Osteoblast (primary cell): ENCODE results near the gene ABCG4. TPM values are rescaled to one million over a fixed set of nuclear protein-coding genes. Genes with fewer than 3 reads are reported as not detected.

Experiments used
- DNase-seq: peaks from one replicate; pipeline ENCODE4 v3.0.0; 2011; ENCODE audit warnings: low spot score, mixed read lengths; ENCODE audit not compliant: insufficient read length; ENCODE audit errors: missing footprints
- H2AFZ ChIP-seq: 2 replicates; pipeline ENCODE4 v1.6.0; 2011; ENCODE audit warnings: mild to moderate bottlenecking, low read length
- H3K27ac ChIP-seq: 2 replicates; pipeline ENCODE4 v1.5.1; 2011; ENCODE audit warnings: mild to moderate bottlenecking, low read depth, low read length, moderate library complexity
- H3K27me3 ChIP-seq: 2 replicates; pipeline ENCODE4 v1.6.0; 2012; ENCODE audit warnings: mild to moderate bottlenecking, control low read depth, inconsistent platforms, low read length, moderate library complexity; ENCODE audit not compliant: insufficient read depth
- H3K36me3 ChIP-seq: 2 replicates; pipeline ENCODE4 v1.5.1; 2011; ENCODE audit warnings: mild to moderate bottlenecking, low read length, control low read depth, moderate library complexity; ENCODE audit not compliant: insufficient read depth
- H3K4me1 ChIP-seq: 2 replicates; pipeline ENCODE4 v1.5.1; 2011; ENCODE audit warnings: mild to moderate bottlenecking, low read length, control low read depth, moderate library complexity; ENCODE audit not compliant: insufficient read depth
- H3K4me2 ChIP-seq: 2 replicates; pipeline ENCODE4 v1.6.0; 2011; ENCODE audit warnings: mild to moderate bottlenecking, low read length; ENCODE audit not compliant: insufficient read depth
- H3K4me3 ChIP-seq: fragments of 200-600 bp; sonication (generic); 3 replicates; pipeline ENCODE4 v1.5.1; 2012; ENCODE audit warnings: mild to moderate bottlenecking, low read length, inconsistent platforms; ENCODE audit not compliant: insufficient read depth
- H3K79me2 ChIP-seq: 2 replicates; pipeline ENCODE4 v1.6.0; 2012; ENCODE audit warnings: mild to moderate bottlenecking, low read length, control low read depth, inconsistent platforms; ENCODE audit not compliant: insufficient read depth
- H3K9me3 ChIP-seq: 2 replicates; pipeline ENCODE4 v1.5.1; 2011; ENCODE audit warnings: low read depth, low read length, control low read depth
- H4K20me1 ChIP-seq: 2 replicates; pipeline ENCODE4 v1.6.0; 2012; ENCODE audit warnings: mild to moderate bottlenecking, low read length, control low read depth; ENCODE audit not compliant: insufficient read depth
- total RNA-seq: library from RNA; depleted of rRNA; stranded (reverse); fragments of >200 nt; gene quantifications from 2 replicates; pipeline ENCODE4 v1.2.3, GENCODE V29; 2012
- TF ChIP-seq, protein P1 (sequence below): IDR thresholded peaks from 2 replicates; pipeline ENCODE4 v1.5.1; 2011; ENCODE audit warnings: mild to moderate bottlenecking, low read depth, low read length, moderate library complexity; ENCODE audit errors: extremely low read depth

ABCG4 gene
- under 0.01 TPM in 1 of 2 replicates, not detected in the other for total RNA-seq

DNA sequence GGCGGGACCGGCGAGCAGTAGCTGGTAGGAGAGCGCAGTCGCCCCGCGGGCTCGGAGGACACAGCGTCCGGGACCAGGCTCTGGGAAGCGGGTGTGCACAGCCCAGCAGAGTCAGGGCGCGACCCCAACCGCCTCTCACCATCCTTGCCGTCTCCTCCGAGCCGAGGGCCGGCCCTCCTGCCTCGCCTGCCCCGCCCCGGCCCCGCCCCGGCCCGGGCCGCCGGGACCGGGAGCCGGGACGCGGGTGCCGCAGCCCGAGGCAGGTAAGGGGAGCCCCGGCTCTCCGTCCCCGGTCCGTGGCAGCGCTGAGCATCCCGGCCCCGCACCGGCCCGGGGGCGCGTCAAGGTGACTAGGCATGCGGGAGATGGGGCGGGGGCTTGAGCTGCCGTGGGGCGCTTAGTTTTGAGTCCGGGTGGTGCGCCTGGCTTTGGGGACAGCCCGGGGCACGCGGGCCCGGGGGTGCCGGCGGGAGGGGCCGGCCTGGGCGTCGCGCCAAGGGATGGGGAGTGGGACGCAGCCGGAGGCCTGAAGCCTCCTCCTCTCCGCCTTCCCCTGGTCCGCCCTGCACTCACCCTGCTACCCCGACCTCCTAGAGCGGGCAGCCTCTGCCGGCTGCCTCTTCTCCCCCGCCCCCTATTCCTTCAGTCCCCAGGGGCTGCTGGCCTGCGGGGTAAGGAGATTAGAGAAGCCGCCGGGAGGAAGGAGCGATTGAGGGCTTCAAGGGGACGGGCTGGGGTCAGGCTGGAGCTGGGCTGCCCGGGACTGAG, at the start of gene ABCG4:
ABCG4 (plus strand) TSS at position 35 of the 768 bp plus-strand sequence. CDS start 914 bp downstream, outside the sequence.
- H3K4me1 ChIP-seq = peaks cover 4% of the 10 kb centered on the region
- H3K27me3 ChIP-seq = peaks cover 60% of the 10 kb centered on the region
- DNase-seq = peak; percentile 81
- H4K20me1 ChIP-seq = no peaks in the 10 kb centered on the region
- no peaks in the 10 kb centered on the region for H3K9me3 ChIP-seq
- TF ChIP-seq, protein P1, sequence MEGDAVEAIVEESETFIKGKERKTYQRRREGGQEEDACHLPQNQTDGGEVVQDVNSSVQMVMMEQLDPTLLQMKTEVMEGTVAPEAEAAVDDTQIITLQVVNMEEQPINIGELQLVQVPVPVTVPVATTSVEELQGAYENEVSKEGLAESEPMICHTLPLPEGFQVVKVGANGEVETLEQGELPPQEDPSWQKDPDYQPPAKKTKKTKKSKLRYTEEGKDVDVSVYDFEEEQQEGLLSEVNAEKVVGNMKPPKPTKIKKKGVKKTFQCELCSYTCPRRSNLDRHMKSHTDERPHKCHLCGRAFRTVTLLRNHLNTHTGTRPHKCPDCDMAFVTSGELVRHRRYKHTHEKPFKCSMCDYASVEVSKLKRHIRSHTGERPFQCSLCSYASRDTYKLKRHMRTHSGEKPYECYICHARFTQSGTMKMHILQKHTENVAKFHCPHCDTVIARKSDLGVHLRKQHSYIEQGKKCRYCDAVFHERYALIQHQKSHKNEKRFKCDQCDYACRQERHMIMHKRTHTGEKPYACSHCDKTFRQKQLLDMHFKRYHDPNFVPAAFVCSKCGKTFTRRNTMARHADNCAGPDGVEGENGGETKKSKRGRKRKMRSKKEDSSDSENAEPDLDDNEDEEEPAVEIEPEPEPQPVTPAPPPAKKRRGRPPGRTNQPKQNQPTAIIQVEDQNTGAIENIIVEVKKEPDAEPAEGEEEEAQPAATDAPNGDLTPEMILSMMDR = no peak
- peak within 1 kb of the TSS; percentile 82 for H3K4me2 ChIP-seq
- H3K79me2 ChIP-seq = no peaks in the 10 kb centered on the region
- H3K27ac ChIP-seq = no peak within 1 kb of the TSS
- H2AFZ ChIP-seq = peak within 1 kb of the TSS; percentile 76
- H3K36me3 ChIP-seq = no peaks in the 10 kb centered on the region
- H3K4me3 ChIP-seq = peak within 1 kb of the TSS; percentile 70

DNA sequence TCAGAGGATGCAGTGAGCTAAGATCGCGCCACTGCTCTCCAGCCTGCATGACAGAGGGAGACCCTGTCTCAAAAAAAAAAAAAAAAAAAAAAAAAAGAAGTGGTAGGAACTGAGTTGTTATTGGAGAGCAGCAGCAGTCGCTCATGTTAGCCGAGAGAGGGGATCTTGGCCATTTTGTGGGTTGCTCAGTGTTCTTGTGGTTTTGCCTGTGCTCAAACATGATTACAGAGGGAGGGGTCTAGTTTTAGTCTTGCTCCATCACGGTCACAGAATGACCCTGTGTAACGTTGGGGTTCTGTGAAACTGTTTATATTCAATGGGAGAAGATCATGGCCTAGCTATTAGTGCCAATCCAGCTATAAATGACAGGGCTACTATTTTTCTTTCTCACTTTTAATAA, 49.1 kb upstream of the ABCG4 start:
- no peaks in the 10 kb centered on the region for H3K9me3 ChIP-seq
- H3K27ac ChIP-seq = no peak overlapping the region
- no peaks in the 10 kb centered on the region for H3K27me3 ChIP-seq
- no peak overlapping the region for H2AFZ ChIP-seq
- TF ChIP-seq, protein P1 = no peak
- peak; percentile 44 for DNase-seq
- peaks cover 25% of the 10 kb centered on the region for H3K36me3 ChIP-seq
- H3K4me2 ChIP-seq = peak overlapping the region; percentile 79
- H3K4me1 ChIP-seq = peaks cover 18% of the 10 kb centered on the region
- H4K20me1 ChIP-seq = no peaks in the 10 kb centered on the region
- H3K4me3 ChIP-seq = no peak overlapping the region
- peaks cover 24% of the 10 kb centered on the region for H3K79me2 ChIP-seq

DNA sequence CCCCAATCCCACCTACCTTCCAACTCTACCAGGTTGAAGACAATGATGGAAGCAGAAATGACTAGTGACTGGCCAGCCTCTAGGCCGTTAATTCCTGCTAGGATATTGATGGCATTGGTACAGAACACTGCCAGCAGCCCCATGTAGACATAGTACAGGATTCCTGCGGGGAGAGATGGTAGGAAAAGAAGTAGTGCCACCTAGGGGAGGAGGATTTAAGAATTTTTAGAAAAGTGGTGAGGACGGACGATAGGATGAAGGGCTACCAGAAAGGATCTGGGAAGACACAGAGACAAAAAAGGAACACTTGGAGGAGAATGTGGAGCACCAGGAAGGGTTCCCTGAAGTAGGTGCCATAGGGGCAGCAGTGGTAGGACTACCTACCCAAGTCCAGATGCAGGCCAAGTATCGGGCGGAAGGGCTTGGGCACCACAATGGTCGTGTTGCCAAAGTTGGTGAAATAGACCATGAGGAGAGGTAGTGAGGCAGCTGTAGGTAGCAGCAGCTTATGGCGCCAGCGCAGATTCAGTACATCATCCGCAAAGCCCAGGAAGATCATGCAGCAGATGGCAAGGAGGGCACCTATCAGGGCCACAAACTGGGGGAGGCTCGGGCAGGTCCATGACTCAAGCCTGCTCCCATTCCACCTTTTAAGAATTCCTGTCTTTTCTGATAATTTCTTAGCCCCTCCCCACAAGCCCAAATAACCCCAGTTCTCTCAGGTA, 48.4 kb upstream of the ABCG4 start:
- TF ChIP-seq, protein P1 = peak; percentile 58
- H2AFZ ChIP-seq = peak overlapping the region; percentile 5
- peaks cover 18% of the 10 kb centered on the region for H3K4me1 ChIP-seq
- H3K4me3 ChIP-seq = peak overlapping the region; percentile 91
- H3K79me2 ChIP-seq = peaks cover 19% of the 10 kb centered on the region
- no peaks in the 10 kb centered on the region for H3K27me3 ChIP-seq
- peak; percentile 91 for DNase-seq
- H3K27ac ChIP-seq = peak overlapping the region; percentile 95
- no peaks in the 10 kb centered on the region for H3K9me3 ChIP-seq
- H3K36me3 ChIP-seq = peaks cover 25% of the 10 kb centered on the region
- peak overlapping the region; percentile 79 for H3K4me2 ChIP-seq
- H4K20me1 ChIP-seq = no peaks in the 10 kb centered on the region
